Upper lobe of left lung (tissue), 6 donors: ENCODE results near the gene NANS. TPM values are rescaled to one million over a fixed set of nuclear protein-coding genes. Genes with fewer than 3 reads are reported as not detected.

Source experiments
- ATAC-seq, 2 donors: fragments of 200-7000 bp; cut with Tn5 transposase; one replicate each; pipeline ENCODE4 v1.9.1; 2022; ENCODE audit warnings: mild to moderate bottlenecking in 2 of 2, moderate library complexity in 2 of 2; ENCODE audit not compliant: low FRiP score in 2 of 2
- DNase-seq, 2 donors: peaks; one replicate each; pipeline ENCODE4 v3.0.0-alpha.2; 2019 to 2020
- H3K27ac ChIP-seq, 4 donors: fragments of 200-600 bp; sonication (generic); one replicate each; pipeline ENCODE4 v1.5.1; 2016 to 2019
- H3K27me3 ChIP-seq, 4 donors: fragments of 200-600 bp; sonication (generic); one replicate each; pipeline ENCODE4 v1.5.1; 2017 to 2019
- H3K36me3 ChIP-seq, 4 donors: fragments of 200-600 bp; sonication (generic); one replicate each; pipeline ENCODE4 v1.5.1; 2016 to 2019
- H3K4me1 ChIP-seq, 4 donors: fragments of 200-600 bp; sonication (generic); one replicate each; pipeline ENCODE4 v1.5.1; 2018 to 2019
- H3K4me3 ChIP-seq, 4 donors: fragments of 200-600 bp; sonication (generic); one replicate each; pipeline ENCODE4 v1.5.1; 2017 to 2019; ENCODE audit warnings: mild to moderate bottlenecking in 2 of 4, moderate library complexity in 1 of 4
- H3K9me3 ChIP-seq, 4 donors: fragments of 200-600 bp; sonication (generic); one replicate each; pipeline ENCODE4 v1.5.1; 2018 to 2019
- EP300 ChIP-seq, 4 donors: sonication (generic); formaldehyde crosslinking; IDR thresholded peaks; one replicate each; pipeline ENCODE4 v1.5.1; 2017; ENCODE audit warnings: antibody characterized with exemption in 4 of 4, control low read depth in 2 of 4
- POLR2A ChIP-seq, 4 donors: fragments of 450-650 bp; IDR thresholded peaks; one replicate each; pipeline ENCODE4 v1.5.1; 2016 to 2017; ENCODE audit warnings: antibody characterized with exemption in 4 of 4, mild to moderate bottlenecking in 2 of 4
- POLR2AphosphoS5 ChIP-seq, 2 donors: sonication (generic); formaldehyde crosslinking; IDR thresholded peaks; one replicate each; pipeline ENCODE4 v1.5.1; 2017; ENCODE audit warnings: antibody characterized with exemption in 2 of 2
- WGBS, 2 donors: methylation state at CpG; one replicate each; pipeline ENCODE4 v1.1.5; 2017 to 2018; 5-methylcytosine and 5-hydroxymethylcytosine counted together
- total RNA-seq, 6 donors: library from RNA; depleted of rRNA in 4 of 6; stranded (reverse); fragments of >200 nt in 4 of 6; gene quantifications; one replicate each; pipeline versions ENCODE4 v1.1.0 to v1.2.1, GENCODE V29; 2016 to 2021
- TF ChIP-seq, protein P1 (sequence below), 6 experiments: fragments of 450-650 bp in 4 of 6; fragments of 200-600 bp in 2 of 6; sonication (generic) in 2 of 6; IDR thresholded peaks; one replicate each; pipeline ENCODE4 v1.5.1; 2016 to 2019; ENCODE audit warnings: antibody characterized with exemption in 6 of 6
- donor health status: DM: no; HTN: no; CAD: no; lungs with moderate emphysema.
- donor health status: DM: no; HTN: yes; CAD: no; lungs with severe emphysema.

The NANS gene
- total RNA-seq, 6 donors from 2014 or later: 41.4 to 75.5 (median 60.7) TPM

DNA sequence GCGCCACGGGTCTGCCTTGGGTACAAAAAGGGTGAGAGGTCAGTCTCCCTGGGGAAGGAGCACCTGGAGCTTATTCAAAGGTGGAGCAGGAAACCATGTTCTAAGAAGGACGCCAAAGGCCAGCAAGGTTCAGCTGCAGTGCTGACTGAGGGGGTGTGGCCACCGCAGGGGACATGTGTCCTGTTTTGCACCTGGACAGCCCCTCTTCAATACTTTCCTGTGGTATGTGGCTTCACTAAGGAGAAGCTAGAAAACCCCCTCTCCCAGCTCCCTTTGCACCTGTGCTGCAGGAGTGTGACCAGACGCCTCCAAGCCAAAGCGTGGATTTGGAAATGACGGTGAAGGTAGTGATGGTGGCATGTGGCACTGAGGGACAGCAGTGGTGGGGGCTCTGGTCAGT lies 38.9 kb downstream of the NANS start:
- DNase-seq (no peak), ATAC-seq (no peak)
- no peak overlapping the region for H3K4me3 ChIP-seq
- no peaks in the 10 kb centered on the region for H3K27me3 ChIP-seq
- H3K9me3 ChIP-seq: no peaks in the 10 kb centered on the region
- peaks cover 0 to 5% (median 0%) of the 10 kb centered on the region in 4 donors for H3K4me1 ChIP-seq
- H3K27ac ChIP-seq: no peak overlapping the region
- WGBS, 2 donors: 88 to 91% methylated on average over 6 to 7 of the region's 7 CpGs
- TF ChIP-seq EP300 (IDR thresholded peaks at IDR 0.05) (no peak), POLR2A (IDR thresholded peaks at IDR 0.05) (no peak), POLR2AphosphoS5 (IDR thresholded peaks at IDR 0.05) (no peak)
- TF ChIP-seq, protein P1, sequence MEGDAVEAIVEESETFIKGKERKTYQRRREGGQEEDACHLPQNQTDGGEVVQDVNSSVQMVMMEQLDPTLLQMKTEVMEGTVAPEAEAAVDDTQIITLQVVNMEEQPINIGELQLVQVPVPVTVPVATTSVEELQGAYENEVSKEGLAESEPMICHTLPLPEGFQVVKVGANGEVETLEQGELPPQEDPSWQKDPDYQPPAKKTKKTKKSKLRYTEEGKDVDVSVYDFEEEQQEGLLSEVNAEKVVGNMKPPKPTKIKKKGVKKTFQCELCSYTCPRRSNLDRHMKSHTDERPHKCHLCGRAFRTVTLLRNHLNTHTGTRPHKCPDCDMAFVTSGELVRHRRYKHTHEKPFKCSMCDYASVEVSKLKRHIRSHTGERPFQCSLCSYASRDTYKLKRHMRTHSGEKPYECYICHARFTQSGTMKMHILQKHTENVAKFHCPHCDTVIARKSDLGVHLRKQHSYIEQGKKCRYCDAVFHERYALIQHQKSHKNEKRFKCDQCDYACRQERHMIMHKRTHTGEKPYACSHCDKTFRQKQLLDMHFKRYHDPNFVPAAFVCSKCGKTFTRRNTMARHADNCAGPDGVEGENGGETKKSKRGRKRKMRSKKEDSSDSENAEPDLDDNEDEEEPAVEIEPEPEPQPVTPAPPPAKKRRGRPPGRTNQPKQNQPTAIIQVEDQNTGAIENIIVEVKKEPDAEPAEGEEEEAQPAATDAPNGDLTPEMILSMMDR (IDR thresholded peaks at IDR 0.05): no peak
- H3K36me3 ChIP-seq: peaks cover 0 to 46% (median 18%) of the 10 kb centered on the region in 4 donors

- no peak overlapping the region for H3K27ac ChIP-seq
Measured at GRCh38 chr9:98096091-98096490, 39.6 kb downstream of the NANS start.

DNA sequence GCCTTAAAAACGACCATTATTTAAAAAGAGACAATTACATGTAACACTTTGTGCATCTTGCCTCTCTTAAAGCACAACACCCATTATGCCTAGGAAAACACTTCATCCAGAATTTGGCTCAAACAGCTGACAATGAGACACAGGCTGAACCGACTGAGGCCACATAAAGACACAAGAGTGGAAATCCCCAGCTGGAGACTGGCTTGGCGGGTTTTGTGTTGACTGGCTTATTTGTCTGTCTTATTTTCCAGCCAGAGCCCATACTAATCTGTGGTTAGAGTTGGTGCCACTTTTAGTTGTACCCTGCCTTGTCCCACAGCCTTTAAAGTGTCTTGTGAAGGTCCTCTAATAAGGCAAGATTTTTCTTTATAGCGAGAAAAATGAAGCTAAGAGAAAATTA lies 41.3 kb downstream of the NANS start:
- no peaks in the 10 kb centered on the region for H3K27me3 ChIP-seq
- no peak overlapping the region for H3K4me3 ChIP-seq
- ATAC-seq (no peak), DNase-seq (no peak)
- H3K27ac ChIP-seq: no peak overlapping the region
- peaks cover 0 to 46% (median 18%) of the 10 kb centered on the region in 4 donors for H3K36me3 ChIP-seq
- peaks cover 1 to 16% (median 10%) of the 10 kb centered on the region in 4 donors for H3K4me1 ChIP-seq
- TF ChIP-seq POLR2AphosphoS5 (IDR thresholded peaks at IDR 0.05) (no peak), POLR2A (IDR thresholded peaks at IDR 0.05) (no peak), EP300 (IDR thresholded peaks at IDR 0.05) (no peak)
- TF ChIP-seq, protein P1 (IDR thresholded peaks at IDR 0.05): no peak
- no peaks in the 10 kb centered on the region for H3K9me3 ChIP-seq
- WGBS, 2 donors: 72 to 74% methylated on average over 4 of the region's 4 CpGs

More at GRCh38 chr9:98096091-98096490, 39.6 kb downstream of the NANS start:
- ATAC-seq (no peak), DNase-seq (no peak)
- Histone ChIP-seq H3K9me3 (no peaks in the 10 kb centered on the region), H3K27me3 (no peaks in the 10 kb centered on the region), H3K36me3 (peaks cover 0 to 46% (median 18%) of the 10 kb centered on the region in 4 donors), H3K4me3 (no peak overlapping the region), H3K4me1 (peaks cover 0 to 5% (median 2%) of the 10 kb centered on the region in 4 donors)
- WGBS, 2 donors: 97 to 99% methylated on average over 4 to 5 of the region's 5 CpGs
- TF ChIP-seq POLR2A (IDR thresholded peaks at IDR 0.05): no peak
- no peak for TF ChIP-seq POLR2AphosphoS5 (IDR thresholded peaks at IDR 0.05)

GRCh38 chr9:98099346-98099745 lies 42.8 kb downstream of the NANS start:
- peaks cover 0 to 40% (median 15%) of the 10 kb centered on the region in 4 donors for H3K36me3 ChIP-seq
- H3K27ac ChIP-seq: peak overlapping the region in 1 of 4 donors; percentile 52
- no peaks in the 10 kb centered on the region for H3K27me3 ChIP-seq
- 100% methylated on average over 2 of the region's 2 CpGs for WGBS, 2 donors
- no peak for TF ChIP-seq EP300 (IDR thresholded peaks at IDR 0.05)
- TF ChIP-seq, protein P1 (IDR thresholded peaks at IDR 0.05): no peak
- TF ChIP-seq POLR2AphosphoS5 (IDR thresholded peaks at IDR 0.05): no peak
- no peak for TF ChIP-seq POLR2A (IDR thresholded peaks at IDR 0.05)
- ATAC-seq (no peak), DNase-seq (no peak)
- H3K4me3 ChIP-seq: no peak overlapping the region
- H3K4me1 ChIP-seq: peaks cover 4 to 16% (median 15%) of the 10 kb centered on the region in 4 donors
- no peaks in the 10 kb centered on the region for H3K9me3 ChIP-seq

- H3K4me3 ChIP-seq: no peak overlapping the region
- peaks cover 4 to 21% (median 15%) of the 10 kb centered on the region in 4 donors for H3K4me1 ChIP-seq
- ATAC-seq (no peak), DNase-seq (no peak)
- H3K27me3 ChIP-seq: no peaks in the 10 kb centered on the region
- peaks cover 0 to 36% (median 12%) of the 10 kb centered on the region in 4 donors for H3K36me3 ChIP-seq
- 48% methylated on average over 5 of the region's 5 CpGs for WGBS, 2 donors
- H3K9me3 ChIP-seq: no peaks in the 10 kb centered on the region
- no peak for TF ChIP-seq POLR2AphosphoS5 (IDR thresholded peaks at IDR 0.05)
- no peak for TF ChIP-seq POLR2A (IDR thresholded peaks at IDR 0.05)
- no peak for TF ChIP-seq EP300 (IDR thresholded peaks at IDR 0.05)
- TF ChIP-seq, protein P1 (IDR thresholded peaks at IDR 0.05): no peak
- H3K27ac ChIP-seq: peak overlapping the region in 1 of 4 donors; percentile 52
Measured at GRCh38 chr9:98099898-98100297, 43.4 kb downstream of the NANS start.
